Effector memory CD4-positive, alpha-beta T cell (primary cell): ENCODE results near the gene UXS1.

Source experiments
- DNase-seq, 3 donors: peaks; one replicate each; pipeline ENCODE4 v3.0.0-alpha.2; 2020
- H3K27ac ChIP-seq: 2 replicates; pipeline ENCODE4 v1.7.0; 2013; ENCODE audit warnings: mild to moderate bottlenecking, low read length, moderate library complexity; ENCODE audit not compliant: insufficient read depth, poor library complexity, severe bottlenecking
- H3K27me3 ChIP-seq: replicated peaks from 2 replicates; pipeline ENCODE4 v1.7.0; 2013; ENCODE audit warnings: mild to moderate bottlenecking, low read length; ENCODE audit not compliant: insufficient read depth, control insufficient read depth, poor library complexity, severe bottlenecking
- H3K36me3 ChIP-seq: 2 replicates; pipeline ENCODE4 v1.7.0; 2013; ENCODE audit warnings: mild to moderate bottlenecking, low read length, moderate library complexity; ENCODE audit not compliant: control insufficient read depth, insufficient read depth
- H3K4me1 ChIP-seq: 2 replicates; pipeline ENCODE4 v1.7.0; 2013; ENCODE audit warnings: low read length, mild to moderate bottlenecking; ENCODE audit not compliant: control insufficient read depth, insufficient read depth, poor library complexity, severe bottlenecking
- H3K4me3 ChIP-seq: 2 replicates; pipeline ENCODE4 v1.7.0; 2013; ENCODE audit warnings: low read length, low read depth, mild to moderate bottlenecking; ENCODE audit not compliant: insufficient read depth, poor library complexity, severe bottlenecking
- H3K9me3 ChIP-seq: 2 replicates; pipeline ENCODE4 v1.7.0; 2013; ENCODE audit warnings: mild to moderate bottlenecking, low read length, moderate library complexity; ENCODE audit not compliant: control insufficient read depth

The UXS1 gene

DNA sequence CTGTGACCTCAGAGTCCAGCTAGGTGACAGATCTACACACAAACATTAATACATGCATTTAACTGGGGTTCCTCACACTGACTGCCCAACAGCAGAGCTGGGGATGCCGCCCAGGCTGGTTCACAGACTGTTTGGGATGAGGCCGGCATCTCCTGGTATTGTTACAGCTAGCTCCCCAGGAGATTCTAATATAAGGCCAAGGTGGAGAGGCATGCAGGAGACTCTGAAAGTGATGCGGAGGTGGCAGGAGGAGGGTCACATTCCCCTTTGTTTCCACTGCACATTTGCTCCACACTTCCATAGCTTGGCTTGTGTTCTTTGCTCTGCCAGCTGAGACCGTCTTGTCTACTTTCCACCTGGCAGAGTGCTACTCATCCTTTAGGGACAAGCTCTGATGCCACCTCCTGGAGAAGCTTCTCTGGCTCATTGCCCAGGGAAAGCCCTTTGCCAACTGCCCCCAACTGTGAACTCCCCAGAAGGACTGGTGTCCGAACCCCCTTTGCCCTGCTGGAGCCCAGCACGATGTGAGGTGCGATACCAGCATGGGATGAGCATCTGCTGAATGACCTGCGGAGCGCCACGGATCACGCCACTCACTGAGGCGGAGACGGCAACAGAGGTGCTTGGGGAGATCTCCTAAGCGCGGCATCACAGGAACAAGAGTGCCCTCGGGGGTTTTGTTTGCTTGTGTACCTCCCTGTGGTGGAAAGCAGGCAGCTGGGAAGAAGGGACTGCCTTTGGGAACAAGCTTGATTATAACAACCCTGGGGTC is 88.8 kb downstream of the UXS1 start:
- no peaks in the 10 kb centered on the region for H3K9me3 ChIP-seq
- H3K4me1 ChIP-seq, result no peaks in the 10 kb centered on the region
- H3K36me3 ChIP-seq, result peaks cover 25% of the 10 kb centered on the region
- DNase-seq, result no peak
- no peak overlapping the region for H3K4me3 ChIP-seq
- H3K27ac ChIP-seq, result no peak overlapping the region
- no peaks in the 10 kb centered on the region for H3K27me3 ChIP-seq

DNA sequence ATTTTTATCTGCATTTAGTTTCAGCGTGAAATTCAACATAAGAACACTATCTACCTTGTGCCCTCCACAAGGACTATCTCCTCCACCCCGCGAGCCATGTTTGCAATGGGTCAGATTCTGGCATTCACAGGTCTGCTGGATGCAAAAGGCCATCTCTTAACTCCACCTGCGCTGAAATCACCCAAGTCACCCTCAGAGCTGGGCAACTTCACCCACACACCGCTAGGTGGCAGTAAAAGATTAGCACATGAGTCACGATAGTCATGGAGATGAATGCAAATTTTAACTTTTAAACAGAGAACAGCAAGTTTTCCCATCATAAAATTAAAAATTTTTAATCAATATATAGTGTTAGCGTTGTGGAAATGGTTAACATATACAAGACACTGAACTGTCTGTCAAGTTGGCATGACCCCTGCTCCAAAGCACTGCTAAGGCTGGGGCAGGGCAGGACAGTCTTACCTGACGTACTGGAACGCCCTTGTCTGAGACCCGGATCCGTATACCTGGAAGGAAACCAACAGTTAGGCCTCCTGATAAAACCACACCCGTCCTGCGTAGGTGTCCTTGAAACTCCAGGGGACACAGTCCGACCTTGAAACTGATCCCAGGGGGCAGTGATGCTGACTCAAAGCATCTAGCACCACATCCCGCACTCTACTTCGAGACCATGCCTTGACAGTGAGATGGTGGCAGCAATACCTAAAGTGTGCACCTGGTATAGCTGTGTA is 89.6 kb downstream of the UXS1 start:
- Histone ChIP-seq H3K36me3 (peaks cover 25% of the 10 kb centered on the region), H3K27me3 (no peaks in the 10 kb centered on the region), H3K9me3 (no peaks in the 10 kb centered on the region), H3K4me1 (no peaks in the 10 kb centered on the region), H3K4me3 (no peak overlapping the region), H3K27ac (no peak overlapping the region)
- peak; percentile 33 to 58 (median 41) for DNase-seq

DNA sequence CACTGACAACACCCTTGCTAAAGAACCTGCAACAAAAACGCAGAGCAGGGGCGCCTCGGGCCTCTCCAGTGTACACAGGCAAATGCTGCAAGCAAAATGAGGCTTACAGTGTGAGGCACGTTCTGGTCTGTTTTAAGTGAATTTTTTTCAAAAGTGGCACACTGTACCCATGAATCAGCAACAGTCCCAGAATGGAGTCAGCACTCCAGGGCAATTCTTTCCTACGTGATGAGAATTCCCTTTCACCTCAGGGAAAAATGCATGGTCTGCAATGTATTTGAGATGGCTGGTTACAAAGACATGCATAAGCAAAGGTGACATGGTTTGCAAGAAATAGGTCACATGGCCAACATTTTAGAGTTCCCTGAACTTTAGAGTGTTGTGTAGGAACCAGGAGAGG is 94.4 kb downstream of the UXS1 start:
- H3K27ac ChIP-seq, result no peak overlapping the region
- H3K27me3 ChIP-seq, result no peaks in the 10 kb centered on the region
- H3K9me3 ChIP-seq, result no peaks in the 10 kb centered on the region
- DNase-seq, result no peak
- no peak overlapping the region for H3K4me3 ChIP-seq
- peaks cover 25% of the 10 kb centered on the region for H3K36me3 ChIP-seq
- peaks cover 30% of the 10 kb centered on the region for H3K4me1 ChIP-seq

DNA sequence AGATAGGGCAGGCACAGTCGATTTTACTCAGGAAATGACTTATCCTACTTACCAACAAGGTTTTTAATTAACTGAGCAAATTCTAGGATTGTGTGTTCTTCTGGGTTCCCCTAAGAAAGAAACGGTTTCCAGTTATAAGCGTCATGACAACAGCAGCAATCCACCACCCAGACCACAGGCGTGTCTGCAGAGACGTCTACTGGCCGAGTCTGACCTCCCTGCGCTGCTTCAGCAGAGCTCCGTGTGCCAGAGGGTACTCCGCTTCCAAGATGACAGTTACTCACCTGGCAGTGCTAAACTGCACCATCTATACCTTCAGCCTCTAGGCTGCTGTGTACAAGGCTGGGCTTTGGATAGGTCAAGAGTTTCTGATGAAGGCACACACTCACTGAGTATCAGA is 95.4 kb downstream of the UXS1 start:
- DNase-seq, result no peak
- H3K9me3 ChIP-seq, result no peaks in the 10 kb centered on the region
- no peak overlapping the region for H3K4me3 ChIP-seq
- no peak overlapping the region for H3K27ac ChIP-seq
- H3K4me1 ChIP-seq, result peaks cover 38% of the 10 kb centered on the region
- H3K36me3 ChIP-seq, result peaks cover 24% of the 10 kb centered on the region
- H3K27me3 ChIP-seq, result no peaks in the 10 kb centered on the region

DNA sequence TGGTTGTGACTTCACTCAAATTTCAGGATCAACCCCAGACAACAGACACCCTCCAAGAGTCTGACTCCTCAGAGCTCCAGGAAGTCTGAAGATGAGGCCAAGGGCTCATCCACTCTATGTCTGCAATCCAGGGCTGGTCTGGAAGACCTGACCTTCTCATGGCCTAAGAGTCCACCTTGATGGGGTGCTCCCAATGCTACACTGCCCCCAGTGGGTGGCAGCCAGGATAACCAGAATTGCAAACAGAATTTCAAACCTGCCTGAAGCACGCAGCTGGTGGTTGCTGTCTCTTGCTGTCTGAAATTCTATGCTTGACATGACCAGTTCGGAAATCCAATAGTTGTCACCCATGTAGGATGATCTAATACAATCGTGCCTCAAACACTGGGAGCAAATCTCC is 96.0 kb downstream of the UXS1 start:
- no peak for DNase-seq
- no peaks in the 10 kb centered on the region for H3K9me3 ChIP-seq
- H3K27ac ChIP-seq, result no peak overlapping the region
- H3K27me3 ChIP-seq, result no peaks in the 10 kb centered on the region
- peaks cover 44% of the 10 kb centered on the region for H3K4me1 ChIP-seq
- H3K36me3 ChIP-seq, result peaks cover 22% of the 10 kb centered on the region
- no peak overlapping the region for H3K4me3 ChIP-seq

DNA sequence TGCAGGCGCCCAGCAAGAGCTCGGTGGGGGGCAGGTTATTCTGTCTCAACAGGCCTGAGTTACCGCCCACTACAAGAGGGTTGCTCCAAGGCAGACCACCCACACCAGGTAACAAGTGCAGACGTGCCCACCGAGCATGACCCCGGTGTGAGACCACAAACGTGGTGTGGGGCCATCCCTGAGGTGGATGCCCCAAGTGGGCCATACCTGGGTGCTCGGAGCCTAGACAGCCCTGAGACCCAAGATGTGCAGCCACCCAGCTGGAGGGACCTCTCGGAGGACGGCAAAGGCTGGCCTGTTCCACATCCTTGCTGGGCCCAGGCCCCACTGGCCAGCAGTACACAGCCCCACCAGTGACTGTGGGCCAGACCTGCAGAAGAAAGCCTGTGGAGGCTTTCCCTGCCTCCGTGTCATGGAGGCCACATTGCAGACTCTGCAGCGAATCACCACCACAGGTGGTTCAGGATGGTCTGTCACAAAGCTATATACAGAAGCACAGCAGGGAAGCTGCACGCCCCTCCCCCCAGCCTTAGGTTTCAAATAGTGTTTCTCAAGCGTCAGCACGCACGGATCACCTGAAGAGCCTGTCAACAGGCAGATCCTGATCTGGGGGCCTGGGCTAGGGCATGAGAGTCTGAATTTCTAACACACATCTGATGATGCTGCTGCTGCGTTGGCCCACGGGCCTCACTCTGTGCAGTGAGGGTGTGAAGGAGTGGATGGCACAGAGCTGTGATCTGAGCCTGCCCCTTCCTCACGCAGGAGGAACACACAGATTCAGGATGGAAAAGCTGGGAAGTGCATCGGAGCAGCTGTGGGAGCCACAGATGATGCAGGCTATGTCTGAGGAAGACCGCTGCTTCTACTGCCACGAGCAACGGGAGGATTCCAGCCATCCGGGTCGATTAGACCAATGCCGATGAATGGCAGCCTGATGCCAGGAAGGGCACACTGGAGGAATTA is 96.8 kb downstream of the UXS1 start:
- H3K36me3 ChIP-seq, result peaks cover 18% of the 10 kb centered on the region
- no peaks in the 10 kb centered on the region for H3K9me3 ChIP-seq
- DNase-seq, result no peak
- peak overlapping the region; percentile 51 for H3K4me3 ChIP-seq
- H3K27me3 ChIP-seq, result no peaks in the 10 kb centered on the region
- peak overlapping the region; percentile 90 for H3K27ac ChIP-seq
- H3K4me1 ChIP-seq, result peaks cover 46% of the 10 kb centered on the region

DNA sequence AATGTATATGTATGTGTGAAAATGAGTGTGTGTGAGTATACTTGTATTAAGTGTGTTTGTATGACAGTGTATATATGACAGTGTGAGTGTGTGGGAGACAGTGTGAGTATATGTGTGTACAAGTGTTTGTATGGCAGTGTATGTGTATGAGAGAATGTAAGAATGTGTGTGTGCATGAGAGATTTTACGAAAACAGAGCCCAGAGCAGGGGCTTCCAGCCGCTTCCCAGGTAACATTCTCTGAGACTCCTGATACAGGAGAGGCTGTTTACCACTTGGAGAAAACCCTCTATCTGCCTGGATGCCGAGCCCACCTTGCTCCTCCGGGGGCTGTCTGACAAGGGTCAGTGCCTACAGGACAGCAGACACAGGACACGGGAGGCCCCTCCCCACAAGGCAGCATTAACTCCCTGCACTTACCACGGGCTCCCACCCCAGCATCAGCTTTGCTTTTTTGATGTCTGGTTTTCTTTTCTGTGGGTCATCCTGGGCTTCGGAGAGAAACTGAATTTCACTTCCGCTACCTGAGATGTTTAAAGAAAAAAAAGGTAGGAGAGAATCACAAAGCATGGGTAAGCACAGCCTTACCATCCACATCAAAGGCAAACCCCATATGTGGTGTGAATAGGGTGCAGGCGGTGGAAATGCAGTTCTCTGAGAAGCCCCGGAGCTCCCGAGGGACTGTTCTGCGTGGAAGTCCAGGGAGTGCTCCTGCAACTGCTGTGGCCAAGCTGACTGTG is 97.6 kb downstream of the UXS1 start:
- Histone ChIP-seq H3K36me3 (peaks cover 18% of the 10 kb centered on the region), H3K27me3 (no peaks in the 10 kb centered on the region), H3K4me1 (peaks cover 47% of the 10 kb centered on the region), H3K27ac (peak overlapping the region; percentile 90), H3K9me3 (no peaks in the 10 kb centered on the region), H3K4me3 (peak overlapping the region; percentile 51)
- DNase-seq, result peak in 1 of 3 donors; percentile 26

DNA sequence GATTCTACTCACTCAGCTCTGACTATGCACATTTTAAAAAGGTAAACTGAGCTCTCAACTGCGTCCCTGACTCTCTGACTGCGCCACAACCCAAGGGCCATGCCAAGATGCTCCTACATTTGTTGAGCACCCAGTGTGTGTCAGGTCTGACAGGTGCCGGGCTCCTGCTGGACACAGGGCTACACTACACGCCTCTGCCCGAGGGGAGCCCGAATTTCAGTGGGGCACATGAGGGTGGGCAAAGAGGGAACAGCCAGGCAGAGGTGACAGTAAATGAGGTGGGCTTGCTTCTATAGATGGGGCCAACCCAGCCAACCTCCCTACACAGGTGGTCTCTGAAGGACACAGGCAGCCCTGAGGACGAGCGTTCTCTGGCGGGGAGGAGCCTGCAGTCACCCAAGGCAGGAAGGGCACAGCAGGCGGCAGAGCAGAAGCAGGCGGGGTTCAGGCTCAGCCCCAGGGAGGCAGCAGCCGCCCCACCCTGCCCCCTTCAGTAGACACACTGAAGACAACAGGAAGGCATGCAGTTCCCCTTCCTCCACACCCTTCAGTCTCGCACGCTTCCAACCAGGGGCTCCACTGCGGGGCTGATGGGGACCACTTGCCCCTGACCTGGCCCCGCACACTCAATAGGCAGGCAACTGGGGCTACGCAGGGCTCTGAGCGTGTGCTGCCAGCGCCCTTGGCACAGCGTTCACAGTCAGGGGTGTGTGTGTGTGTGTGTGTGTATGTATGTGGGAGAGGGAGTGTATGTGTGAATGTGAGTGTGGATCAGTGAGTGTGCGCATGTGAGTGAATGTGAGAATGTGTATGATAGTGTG is 98.4 kb downstream of the UXS1 start:
- Histone ChIP-seq H3K4me3 (peak overlapping the region; percentile 51), H3K4me1 (peaks cover 52% of the 10 kb centered on the region), H3K27me3 (no peaks in the 10 kb centered on the region), H3K9me3 (no peaks in the 10 kb centered on the region), H3K36me3 (peaks cover 18% of the 10 kb centered on the region), H3K27ac (peak overlapping the region; percentile 90)
- DNase-seq, result peak; percentile 56 to 77 (median 69)
